Stimulated activated CD8-positive, alpha-beta memory T cell treated with anti-CD3 and anti-CD28 coated beads, Interleukin-7, amount 100 ng/mL, for 24 hours (primary cell): ENCODE measurements around the gene SMAD9.
"Not testable (repeated sequence)": the region's sequence is repeated elsewhere in the genome, so short reads cannot be mapped to it uniquely, and the experiment has no call there.

ENCODE experiments used
- DNase-seq: peaks from one replicate; pipeline ENCODE4 v3.0.0-alpha.2; 2020; ENCODE audit warnings: low read depth

SMAD9 gene

DNA sequence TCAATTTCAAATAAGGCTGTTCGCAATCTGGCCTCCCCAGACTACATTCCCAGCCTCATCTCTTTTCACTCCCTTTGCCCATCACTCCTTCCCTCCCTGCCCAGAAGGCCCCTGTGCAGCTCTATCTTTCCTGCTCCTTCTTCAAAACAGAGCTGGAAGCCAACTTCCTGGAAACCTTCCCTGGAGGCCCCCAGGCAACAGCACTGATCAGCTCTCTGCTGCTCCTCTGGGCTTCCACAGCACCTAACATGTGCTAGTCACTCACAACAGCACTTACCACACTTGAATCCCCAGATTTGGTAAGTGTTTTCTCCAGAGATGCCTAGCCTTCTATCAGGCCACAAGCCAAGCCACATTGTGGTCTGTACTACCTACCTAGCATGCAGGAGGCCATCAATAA is 9.5 kb downstream of the SMAD9 start:
- no peak for DNase-seq

DNA sequence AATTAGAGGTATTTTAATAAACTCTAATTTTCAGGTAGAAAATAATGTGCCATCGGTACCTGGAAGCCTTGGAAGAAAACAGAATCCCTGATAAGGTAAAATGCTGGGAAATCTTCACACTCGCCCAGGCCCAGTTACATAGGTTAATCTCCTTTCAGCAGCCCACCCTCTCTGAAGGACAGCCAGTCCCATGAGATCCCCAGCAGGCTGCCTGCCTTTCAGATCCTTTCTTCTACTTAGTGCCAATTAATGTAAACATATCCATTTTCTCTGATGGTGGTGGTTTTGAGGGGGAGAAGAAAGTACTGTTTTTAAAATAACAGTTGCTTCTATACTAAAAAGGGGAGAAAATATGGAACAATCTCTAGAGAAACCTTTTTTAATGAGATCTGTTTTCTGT is 12.2 kb downstream of the SMAD9 start:
- no peak for DNase-seq

DNA sequence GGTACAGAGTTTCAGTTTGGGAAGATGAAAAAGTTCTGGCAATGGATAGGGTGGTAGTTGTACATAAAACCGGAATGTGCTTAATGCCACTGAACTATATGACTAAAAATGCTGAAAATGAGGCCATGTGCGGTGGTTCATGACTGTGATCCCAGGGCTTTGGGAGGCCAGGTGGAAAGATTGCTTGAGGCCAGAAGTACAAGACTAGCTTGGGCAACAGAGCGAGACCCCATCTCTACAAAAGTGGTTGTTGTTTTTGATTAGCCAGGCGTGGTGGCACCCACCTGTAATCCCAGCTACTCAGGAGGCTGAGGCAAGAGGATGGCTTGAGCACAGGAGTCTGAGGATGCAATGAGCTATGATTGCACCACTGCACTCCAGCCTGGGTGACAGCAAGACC is 12.8 kb downstream of the SMAD9 start:
- no peak for DNase-seq

DNA sequence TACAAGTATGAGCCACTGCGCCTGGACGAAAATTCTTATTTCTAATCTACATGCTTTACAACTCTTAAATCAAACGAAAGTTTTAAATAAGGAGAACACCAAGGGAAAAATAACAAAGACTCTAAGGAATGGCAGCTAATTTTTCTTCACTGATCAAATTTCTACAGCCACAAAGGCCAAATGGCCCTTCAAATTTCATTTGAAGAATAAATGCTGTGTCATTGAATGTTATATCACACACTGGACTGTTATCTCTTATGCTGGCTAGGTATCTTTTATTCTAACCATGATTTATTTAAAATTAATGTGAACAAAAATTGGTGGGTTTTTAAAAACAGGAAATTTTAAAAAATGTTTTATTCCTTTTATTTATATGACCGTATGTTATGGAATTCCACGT is 14.1 kb downstream of the SMAD9 start:
- no peak for DNase-seq

DNA sequence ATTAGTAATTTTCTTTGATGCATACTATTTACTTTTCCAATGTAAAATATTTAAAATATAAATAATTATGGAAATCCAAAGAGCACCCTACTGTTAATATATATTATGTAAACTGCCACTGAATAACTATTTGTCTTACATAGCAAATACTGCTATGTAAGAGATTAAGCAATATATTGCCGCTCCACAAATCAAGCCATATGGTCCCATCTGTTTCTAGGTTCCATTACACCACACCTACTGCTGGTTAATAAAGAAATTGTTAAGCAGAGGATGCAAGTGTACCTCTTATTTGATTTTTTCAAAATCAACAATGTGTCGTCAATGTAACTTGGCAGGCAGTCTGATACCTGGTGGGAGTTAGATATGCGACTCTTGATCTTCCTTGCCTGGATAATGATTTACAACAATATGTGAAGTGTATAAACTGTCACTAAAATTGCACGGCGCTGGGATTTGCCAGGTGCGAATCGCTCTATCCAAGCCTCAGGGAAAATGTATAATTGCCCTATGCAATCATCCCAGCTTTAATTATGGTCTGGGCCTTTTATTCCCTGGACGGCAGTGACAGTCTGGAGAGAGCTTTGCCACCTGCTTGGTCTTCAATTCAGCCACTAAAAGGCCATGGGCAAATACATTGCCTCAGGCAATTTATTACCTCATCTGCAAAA is 16.0 kb downstream of the SMAD9 start:
- no peak for DNase-seq

DNA sequence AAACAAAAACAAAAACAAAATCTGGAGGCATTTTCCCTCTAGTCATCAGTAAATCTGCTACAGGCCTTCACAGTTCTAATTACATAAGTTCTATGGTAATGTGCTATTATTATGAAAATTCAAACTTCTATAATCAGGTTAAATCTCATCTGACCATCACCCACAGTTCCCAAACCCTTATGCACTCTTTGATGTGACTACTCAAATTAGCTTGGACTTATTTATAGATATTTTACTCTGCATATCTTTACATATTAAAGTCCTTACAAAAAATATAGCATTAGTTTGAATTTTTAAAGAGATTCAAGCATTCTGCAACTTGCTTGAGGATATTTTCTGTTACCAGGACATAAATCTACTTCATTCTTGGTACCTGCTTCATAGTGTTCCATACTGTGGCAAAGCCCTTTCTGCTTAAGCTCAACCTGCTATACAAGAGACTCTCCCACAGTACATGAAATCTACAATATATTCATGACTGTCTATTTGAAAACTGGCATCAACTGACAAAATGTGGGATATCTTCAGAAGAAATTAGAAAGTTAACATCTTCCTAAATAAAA is 22.9 kb downstream of the SMAD9 start:
- no peak for DNase-seq

DNA sequence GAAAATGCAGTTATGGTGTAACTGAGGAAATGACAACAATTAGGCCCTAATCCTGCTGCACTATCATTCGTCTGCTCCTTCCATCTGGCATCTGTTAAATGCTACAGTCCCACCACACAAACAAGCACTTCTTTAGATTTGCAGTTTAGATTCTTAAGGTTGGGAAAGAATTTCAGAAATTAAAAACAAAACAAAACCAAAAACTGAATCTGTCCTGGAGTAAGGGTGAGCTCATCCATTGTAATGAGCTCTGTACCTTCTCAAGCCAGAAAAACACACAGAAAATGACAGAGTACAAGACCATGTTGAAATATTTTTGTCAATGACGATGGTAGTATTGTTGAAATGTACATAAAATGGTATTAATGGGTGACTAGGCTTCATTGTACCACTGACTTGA is 28.3 kb downstream of the SMAD9 start:
- no peak for DNase-seq

DNA sequence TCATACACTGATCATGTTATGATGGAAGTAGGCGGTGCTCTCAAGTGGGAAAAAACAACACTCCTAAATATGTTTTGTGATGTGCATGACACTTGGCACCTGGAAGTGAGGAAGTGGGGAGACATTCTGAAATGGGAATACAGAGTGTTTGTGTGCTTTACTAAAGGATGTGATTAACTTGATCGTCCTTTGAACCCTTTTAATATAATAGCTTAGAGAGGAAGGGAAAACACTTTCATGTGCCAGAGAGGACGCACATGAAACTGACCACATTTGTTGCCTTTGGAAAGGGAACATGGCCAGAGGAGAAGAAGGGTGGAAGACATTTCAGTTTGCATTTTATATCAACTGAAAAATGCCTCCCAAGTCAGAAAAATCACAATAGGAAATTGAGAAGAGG is 31.4 kb downstream of the SMAD9 start:
- DNase-seq: no peak

DNA sequence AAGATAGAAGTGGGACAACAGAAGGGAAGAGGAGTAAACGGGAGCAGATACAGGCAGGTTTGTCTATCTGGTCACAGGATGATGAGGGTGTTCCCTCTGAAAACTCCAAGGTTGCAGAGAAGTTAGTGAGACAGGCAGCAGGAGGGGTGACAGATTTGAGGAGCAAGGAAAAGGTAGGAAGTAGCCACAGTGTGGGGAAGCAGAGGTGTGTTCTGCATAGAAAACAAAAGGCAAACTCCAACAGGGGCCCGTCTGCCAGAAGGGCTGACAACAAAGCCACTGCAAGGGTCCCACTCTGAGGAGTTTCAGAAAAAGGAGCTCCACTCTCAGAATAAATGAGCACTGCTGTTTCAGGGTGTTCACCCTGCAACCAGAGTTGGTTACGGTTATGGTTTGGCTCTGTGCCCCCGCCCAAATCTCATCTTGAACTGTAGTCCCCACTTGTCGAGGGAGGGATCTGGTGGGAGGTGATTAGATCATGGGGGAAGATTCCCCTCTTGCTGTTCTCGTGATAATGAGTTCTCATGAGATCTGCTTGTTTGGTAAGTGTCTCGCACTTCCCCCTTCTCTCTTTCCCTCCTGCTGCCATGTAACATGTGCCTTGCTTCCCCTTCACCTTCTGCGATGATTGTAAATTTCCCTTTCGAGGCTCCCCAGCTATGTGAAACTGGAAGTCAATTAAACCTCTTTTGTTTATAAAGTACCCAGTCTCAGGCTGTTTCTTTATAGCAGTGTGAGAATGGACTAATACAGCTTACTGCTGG is 32.1 kb downstream of the SMAD9 start:
- no peak for DNase-seq

DNA sequence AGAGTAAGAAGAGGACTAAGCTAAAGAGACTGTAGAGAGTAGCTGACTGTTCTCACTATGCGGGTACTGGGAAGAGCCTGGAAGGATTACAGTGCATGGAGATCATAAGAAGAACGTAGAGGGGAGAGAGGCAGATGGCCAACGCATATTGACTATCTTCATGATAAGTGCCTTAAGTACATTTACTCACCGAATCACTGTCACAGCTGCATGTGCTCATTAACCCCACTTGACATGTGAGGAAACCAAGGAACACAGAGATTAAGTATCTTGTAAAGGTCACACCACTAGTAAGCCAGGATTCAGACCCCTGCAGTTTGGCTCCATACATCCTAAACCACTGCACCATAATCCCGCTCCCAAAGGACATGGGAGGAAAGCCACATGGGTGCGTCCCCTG is 34.1 kb downstream of the SMAD9 start:
- DNase-seq: no peak

DNA sequence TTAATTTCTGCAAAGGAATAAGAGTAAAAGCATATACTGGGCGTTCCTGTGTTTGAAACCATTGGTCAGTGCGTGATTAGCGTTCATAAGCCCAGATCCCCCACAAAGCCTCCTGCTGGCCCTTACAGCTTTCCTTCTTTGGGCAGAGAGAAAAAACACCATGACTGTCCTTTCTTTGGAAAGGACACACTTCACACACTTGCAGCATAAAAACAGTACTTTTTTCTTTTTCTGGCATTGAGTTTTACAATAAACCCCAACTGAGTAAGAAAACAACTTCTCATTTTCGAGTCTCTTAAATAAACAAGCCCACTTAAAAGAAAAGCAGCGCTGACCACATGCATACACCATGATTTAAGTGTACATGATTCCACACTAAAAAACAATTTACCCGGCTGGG is 35.8 kb downstream of the SMAD9 start:
- no peak for DNase-seq

DNA sequence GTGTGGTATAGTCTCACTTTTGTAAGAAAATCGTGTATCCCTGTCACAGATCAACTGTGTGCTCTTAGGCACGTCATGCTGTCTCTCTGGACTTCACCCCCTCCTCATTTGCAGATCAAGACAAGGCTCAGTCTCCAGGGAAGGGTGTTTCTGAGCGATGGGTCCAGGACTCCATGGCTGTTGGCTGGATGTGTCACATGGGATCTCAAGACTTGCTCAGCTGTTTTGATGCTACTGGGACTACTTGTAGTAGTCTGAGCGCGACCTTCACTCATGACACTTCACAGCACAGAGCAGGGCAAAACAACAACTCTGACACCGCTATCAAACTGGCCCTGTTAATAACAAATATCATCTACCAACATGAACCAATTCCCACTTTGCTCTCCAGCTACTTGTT is 36.2 kb downstream of the SMAD9 start:
- DNase-seq: no peak

DNA sequence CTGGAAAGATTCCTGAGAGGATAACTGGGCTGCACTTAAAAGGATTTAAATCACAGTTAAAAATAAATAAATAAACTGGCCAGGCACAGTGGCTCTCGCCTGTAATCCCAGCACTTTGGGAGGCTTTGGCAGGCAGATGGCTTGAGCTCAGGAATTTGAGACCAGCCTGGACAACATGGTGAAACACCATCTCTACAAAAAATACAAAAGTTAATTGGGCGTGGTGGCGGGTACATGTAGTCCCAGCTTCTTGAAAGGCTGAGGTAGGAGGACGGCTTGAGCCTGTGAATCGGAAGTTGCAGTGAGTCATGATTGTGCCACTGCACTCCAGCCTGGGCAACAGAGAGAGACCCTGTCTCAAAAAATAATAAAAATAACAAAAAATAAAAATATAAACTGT is 36.6 kb downstream of the SMAD9 start:
- not testable (repeated sequence) for DNase-seq

DNA sequence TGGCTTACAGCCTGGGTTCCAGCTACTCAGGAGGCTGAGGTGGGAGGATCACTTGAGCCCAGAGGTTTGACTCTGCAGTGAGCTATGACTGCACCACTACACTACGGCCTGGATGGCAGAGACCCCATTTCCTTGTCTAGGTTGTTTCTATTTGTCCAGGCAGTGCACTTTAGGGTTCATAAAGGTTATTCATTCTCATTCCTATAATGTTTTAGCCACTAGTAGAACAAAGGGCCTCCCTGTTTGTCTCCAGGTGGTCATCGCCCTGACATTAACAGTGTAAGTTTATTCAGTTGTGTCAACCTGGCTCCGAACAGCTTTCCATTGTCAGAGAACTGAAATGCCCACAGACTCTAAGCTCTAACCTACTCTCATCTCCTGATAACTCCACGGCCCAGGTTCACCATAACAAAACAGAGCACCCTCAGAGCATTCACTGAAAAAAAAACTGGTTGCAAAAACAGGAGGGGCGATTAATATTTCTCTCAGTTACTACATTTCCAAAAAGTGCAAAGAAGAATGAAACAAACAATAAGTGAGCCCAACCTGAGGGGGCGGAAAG is 37.1 kb downstream of the SMAD9 start:
- no peak for DNase-seq

DNA sequence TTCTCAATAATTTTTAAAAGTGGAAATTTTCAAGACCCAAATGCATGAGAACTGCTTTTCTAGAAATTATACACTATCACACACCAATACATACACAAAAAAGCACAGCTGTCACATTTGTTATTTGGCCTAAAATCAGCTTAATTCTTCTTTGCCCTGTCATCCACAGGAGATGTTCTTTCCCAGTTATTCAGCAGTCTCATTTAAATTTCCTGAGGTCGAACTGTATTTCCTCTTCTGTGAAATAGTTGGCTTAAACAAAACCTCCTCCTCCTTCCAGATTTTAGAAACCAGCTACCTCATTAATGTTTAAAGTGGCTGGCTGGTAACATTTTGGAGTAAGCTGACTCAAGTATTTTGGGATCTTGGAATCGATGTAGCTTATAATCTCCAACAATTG is 39.1 kb downstream of the SMAD9 start:
- DNase-seq: no peak

DNA sequence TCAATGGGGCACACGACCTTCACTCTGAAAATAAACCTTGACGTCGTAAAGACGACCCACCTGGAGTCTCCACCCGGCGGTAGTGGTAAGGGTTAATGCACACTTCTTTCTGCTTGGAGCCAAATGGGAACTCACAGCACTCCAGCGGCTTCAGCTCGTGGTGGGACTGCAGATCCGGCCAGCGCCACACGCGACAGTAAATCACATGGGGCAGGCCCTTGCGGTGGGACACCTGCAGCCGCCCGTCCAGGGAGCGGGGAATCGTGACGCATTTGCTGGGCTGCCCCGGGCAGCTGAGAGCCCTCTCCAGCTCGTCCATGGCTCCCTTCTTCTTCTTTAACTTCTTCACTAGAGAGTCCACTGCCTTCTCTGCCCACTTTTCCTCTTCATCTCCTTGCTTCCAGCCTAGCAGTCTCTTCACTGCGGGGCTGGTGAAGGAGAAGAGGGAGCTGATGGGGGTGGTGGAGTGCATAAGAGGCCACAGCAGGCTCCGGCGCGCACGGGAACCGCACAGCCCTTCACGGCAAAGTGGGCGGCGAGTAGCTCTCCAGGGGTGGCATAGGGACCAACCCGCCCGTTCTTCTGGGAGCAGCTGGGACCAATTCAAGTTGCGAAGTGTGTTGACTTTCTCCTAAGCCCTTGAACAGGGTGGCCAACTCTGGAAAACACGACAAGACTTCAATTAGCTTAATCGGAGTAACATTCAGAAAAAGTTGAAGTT is 40.7 kb downstream of the SMAD9 start:
- DNase-seq: no peak

DNA sequence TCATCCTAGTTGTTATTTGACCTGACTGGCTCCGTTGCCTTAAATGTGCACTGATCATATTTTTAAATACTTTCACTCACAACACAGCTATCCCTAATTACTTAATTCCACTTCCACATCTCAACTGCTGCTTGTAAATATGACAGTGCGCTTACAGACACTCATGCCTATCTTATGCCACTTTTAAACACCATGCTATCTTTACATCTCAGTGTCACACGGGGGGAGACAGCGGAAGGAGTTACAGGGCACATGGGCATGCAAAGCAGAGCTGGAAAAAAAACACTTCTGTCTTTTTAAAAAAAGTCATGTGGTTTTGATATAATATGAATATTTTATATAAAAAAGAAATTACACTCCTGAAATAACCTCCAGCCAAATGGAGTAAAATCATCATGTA is 44.1 kb downstream of the SMAD9 start:
- no peak for DNase-seq

DNA sequence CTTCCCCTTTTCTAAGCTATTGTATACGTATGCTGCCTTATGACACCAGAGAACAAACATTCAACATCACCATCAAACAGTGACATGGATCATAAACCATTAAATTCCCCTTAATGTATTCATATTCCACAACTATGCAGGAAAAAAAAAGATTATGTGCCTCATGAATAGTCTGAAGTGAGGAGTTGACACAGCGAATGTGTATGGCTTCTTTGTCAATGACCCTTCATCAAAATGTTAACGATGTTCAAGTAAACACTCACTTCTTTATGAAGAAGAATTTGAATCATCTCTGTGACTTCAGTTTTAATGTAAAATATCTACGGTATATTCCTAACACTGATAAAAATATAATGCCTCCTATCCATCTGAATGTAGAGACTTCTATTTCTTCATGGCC is 44.6 kb downstream of the SMAD9 start:
- no peak for DNase-seq

DNA sequence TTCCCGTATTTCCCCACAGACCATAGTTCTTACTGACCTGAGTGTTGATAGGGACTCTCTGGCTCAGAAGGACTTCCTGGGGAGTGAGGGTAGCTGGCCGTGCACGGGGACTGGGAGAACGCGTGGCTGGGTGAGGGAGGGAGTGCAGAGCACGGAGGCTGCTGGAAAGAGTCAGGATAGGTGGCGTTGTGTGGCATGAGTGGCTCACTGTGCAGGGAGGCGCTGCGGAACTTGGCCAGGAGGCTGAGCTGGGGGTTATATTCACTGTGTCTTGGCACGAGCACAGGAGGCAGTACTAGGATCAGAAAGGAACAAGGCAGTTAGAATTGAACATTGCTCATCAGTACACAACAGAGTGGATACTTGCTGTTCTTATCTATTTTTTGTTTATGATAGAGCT is 47.4 kb downstream of the SMAD9 start:
- no peak for DNase-seq

DNA sequence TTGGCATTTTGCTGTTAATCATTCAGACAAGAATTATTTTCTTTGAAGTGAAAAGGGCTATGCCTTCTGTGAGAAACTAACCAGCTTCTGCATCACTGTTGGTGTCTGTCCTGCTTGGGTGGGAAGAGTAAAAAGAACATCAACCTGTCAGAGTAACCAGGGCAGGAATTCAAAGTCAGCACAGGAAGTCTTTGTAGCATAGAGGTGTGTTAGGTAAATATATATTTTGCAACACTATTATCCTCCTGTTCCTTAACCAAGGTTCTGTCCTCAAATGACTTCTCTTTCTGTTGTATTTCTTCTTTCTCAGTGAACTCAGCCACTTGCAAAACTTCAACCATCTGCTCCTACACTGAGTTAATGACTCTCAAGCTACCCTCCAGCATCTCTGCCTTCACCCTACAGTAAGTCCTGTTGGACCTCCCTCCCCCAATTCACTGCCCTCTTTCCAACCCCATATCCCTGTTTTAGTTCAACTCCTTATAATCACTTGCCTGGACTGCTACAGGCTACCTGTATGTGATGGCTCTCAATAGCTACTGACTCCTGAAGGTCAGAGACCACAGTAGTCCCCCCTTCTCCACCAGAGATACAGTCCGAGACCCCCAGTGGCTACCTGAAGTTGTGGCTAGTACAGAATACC is 49.9 kb downstream of the SMAD9 start:
- DNase-seq: no peak

DNA sequence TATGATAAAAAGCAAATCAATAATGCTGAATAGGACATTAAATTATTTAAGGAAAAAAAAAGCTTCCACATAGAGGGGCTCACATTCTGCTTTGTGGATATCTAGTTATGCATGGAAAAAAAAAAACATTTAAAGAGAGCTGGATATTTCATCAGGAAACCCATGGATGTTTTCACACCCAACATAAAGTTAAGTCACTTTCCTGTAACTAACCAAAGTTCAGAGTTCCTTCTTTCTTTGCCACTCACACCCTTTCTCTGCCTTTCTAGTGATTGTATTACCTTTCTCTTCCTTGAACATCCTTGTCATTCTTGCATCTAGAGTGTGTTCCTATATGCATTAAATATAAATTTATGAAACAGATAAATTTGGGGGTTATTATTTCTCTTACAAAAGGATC is 53.8 kb downstream of the SMAD9 start:
- DNase-seq: no peak

DNA sequence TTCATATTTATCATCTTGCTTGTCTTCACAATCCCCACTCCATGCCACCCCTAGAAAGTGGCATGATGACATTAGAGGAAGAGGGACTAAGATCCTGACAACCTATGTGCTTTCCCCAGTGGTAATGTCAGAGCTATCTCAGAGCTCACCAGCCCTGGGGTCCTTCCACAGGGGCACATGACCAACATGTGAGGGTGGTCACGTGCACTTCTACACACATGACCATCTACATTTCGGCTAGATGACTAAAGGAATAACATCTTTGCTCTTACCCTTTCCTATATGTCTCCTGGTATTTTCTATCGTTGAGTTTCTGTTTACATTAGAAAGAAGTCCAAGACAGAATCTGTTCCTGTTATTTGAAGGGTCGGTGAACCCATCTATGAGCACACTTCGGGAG is 54.8 kb downstream of the SMAD9 start:
- DNase-seq: no peak
